ENCODE data around the gene LPAR1.

LPAR1 gene

GRCh38 chr9:110912419-110913291 is 125.6 kb downstream of the LPAR1 start:
- DNase-seq: no peak

GRCh38 chr9:110911659-110912418 is 126.4 kb downstream of the LPAR1 start:
- DNase-seq: no peak

- DNase-seq: no peak
These were observed 129.4 kb downstream of the LPAR1 start for GRCh38 chr9:110908894-110909293.

- DNase-seq: no peak
These were observed 137.4 kb downstream of the LPAR1 start for GRCh38 chr9:110900917-110901316.

- no peak for DNase-seq
These were observed 137.8 kb downstream of the LPAR1 start for GRCh38 chr9:110900456-110900855.

- DNase-seq: no peak
These were observed 139.4 kb downstream of the LPAR1 start for GRCh38 chr9:110898866-110899265.

- DNase-seq: no peak
These were observed 139.9 kb downstream of the LPAR1 start for GRCh38 chr9:110898358-110898757.

GRCh38 chr9:110897943-110898342 is 140.3 kb downstream of the LPAR1 start:
- no peak for DNase-seq

GRCh38 chr9:110895147-110895905 is 142.9 kb downstream of the LPAR1 start:
- no peak for DNase-seq

- no peak for DNase-seq
These were observed 143.5 kb downstream of the LPAR1 start for GRCh38 chr9:110894731-110895130.

GRCh38 chr9:110892689-110893088 is 145.6 kb downstream of the LPAR1 start:
- no peak for DNase-seq

- DNase-seq: no peak
These were observed 146.5 kb downstream of the LPAR1 start for GRCh38 chr9:110891760-110892159.

- no peak for DNase-seq
These were observed 147.9 kb downstream of the LPAR1 start for GRCh38 chr9:110890416-110890815.

GRCh38 chr9:110887276-110887675 is 151.0 kb downstream of the LPAR1 start:
- no peak for DNase-seq

GRCh38 chr9:110886832-110887231 is 151.4 kb downstream of the LPAR1 start:
- no peak for DNase-seq

- DNase-seq: no peak
These were observed 158.1 kb downstream of the LPAR1 start for GRCh38 chr9:110880189-110880588.

GRCh38 chr9:110877374-110877773 is 160.9 kb downstream of the LPAR1 start:
- no peak for DNase-seq

GRCh38 chr9:110876929-110877328 is 161.3 kb downstream of the LPAR1 start:
- DNase-seq: no peak

- DNase-seq: no peak
These were observed 163.2 kb downstream of the LPAR1 start for GRCh38 chr9:110874963-110875674.

- DNase-seq: no peak
These were observed 165.3 kb downstream of the LPAR1 start for GRCh38 chr9:110872920-110873319.

GRCh38 chr9:110871736-110872135 is 166.5 kb downstream of the LPAR1 start:
- no peak for DNase-seq

- DNase-seq: no peak
These were observed 168.3 kb downstream of the LPAR1 start for GRCh38 chr9:110869931-110870330.

- no peak for DNase-seq
These were observed 174.3 kb downstream of the LPAR1 start for GRCh38 chr9:110864011-110864410.
